HG03066 (cell line): ENCODE results near the gene ZMAT5.

ENCODE experiments used
- ATAC-seq: cut with Tn5 transposase; IDR thresholded peaks from one replicate; pipeline ENCODE4 v1.9.1; 2021; ENCODE audit warnings: low read depth; ENCODE audit not compliant: unreplicated experiment

ZMAT5 gene

DNA sequence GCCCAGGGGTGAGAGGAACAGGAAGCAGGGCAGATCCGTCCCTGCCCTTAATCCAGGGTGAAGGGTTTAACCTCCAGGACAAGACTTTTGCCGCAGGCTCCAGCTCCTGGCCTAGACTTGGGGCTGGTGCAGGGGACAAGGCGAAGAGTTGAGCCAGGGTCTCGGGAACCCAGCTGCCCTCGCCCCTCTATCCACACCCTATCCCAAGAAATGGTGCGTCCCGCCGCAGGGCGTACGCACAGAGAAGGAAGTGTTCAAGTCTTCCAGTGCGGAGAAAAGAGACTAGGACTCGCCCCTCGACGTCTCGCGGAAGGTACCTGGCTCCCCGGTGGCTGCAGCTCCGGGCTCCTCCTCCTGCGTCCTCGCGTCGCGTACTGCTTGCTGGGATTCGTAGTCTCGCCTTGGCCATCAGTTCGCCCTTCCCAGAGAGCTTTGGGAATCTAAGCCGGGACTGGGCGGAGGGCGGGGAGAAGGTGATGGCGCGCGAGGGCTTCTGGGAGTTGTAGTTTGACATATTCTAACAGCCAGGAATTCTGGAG, at the start of gene ZMAT5:
Gene ZMAT5 (minus strand): TSS at position 376 of the 539 bp plus-strand sequence. CDS start 18,463 bp downstream, outside the sequence.
- peak; percentile 83 for ATAC-seq

- ATAC-seq: no peak
Measured at GRCh38 chr22:29816539-29816938, 49.7 kb upstream of the ZMAT5 start.

DNA sequence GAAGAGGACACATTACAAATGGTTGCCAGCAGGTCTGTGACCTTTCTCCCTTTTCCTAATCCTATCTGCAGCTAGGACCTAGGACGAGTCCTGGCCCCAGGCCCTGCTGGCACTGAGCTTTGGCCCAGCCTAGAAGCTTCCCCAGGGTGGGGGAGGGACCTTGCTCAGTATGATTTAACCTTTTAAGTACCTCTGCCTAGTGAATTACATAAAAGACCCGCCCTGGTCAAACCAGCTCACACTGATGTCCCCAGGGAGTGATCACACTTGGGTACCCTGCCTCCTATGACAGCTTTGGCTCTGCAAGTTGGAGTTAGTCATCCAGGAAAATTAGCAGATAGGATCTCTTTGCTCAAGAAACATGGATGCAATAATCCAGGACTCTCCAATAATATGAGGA, 49.3 kb upstream of the ZMAT5 start:
- no peak for ATAC-seq

- no peak for ATAC-seq
Measured at GRCh38 chr22:29815580-29815979, 48.8 kb upstream of the ZMAT5 start.

DNA sequence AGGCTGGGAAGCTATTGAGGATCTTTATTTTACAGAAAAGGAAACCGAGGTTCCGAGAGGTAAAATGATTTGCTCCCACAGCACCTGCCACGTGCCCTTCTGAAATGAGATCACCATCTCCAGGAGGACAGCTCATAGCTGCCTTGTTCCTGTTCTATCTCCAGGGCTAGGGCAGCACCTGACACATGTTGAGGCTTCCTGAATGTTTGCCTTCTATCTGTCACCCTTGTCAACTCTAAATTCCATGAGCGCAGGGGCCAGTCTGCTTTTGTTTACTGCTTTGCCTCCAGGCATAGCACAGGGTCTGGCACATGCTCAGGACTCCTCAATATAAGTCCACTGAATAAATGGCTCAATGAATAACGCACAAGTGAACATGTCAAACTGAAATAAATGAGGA, 47.2 kb upstream of the ZMAT5 start:
- no peak for ATAC-seq

DNA sequence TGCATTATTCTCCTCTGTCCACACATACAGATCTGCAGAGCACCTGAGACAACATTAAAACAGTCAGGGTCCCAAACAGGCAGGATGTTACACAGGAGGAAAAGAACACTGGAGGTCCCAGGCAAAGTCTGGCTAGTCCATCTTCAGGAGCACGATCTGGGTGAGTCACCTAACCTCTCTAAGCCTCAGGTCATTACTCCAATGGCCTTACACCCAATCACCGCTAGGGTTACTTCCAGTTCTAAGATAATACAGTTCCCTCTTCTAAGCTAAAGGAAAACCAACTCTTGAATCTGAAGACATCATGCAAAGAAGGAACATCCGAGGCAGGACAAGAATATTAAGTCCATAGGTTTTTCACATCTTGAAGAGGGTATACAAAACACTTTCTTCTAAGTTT, 46.8 kb upstream of the ZMAT5 start:
- ATAC-seq: no peak

GRCh38 chr22:29813126-29813525, 46.3 kb upstream of the ZMAT5 start:
- ATAC-seq: no peak

DNA sequence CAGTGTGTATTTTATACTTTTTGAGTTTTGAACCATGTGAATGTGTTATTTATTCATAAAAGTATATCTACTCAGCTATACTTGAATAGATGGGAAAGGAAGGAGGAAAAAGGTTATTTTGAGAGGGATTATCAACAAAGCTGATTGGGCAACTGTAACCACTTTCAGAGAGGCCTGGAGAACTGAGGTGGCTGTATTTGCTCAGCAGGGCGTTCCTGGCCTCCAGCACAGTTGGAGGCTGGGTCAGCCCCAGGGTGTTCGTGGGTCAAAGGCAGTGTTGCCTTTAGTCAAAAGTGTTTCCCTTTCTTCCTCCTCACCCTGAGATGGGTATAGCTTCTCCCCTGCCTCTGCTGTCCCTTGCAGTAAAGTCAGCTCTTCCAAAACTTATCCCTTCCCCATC, 44.6 kb upstream of the ZMAT5 start:
- no peak for ATAC-seq

GRCh38 chr22:29810216-29810615, 43.4 kb upstream of the ZMAT5 start:
- ATAC-seq: no peak

GRCh38 chr22:29806196-29806595, 39.4 kb upstream of the ZMAT5 start:
- ATAC-seq: no peak

GRCh38 chr22:29804985-29805384, 38.2 kb upstream of the ZMAT5 start:
- no peak for ATAC-seq

DNA sequence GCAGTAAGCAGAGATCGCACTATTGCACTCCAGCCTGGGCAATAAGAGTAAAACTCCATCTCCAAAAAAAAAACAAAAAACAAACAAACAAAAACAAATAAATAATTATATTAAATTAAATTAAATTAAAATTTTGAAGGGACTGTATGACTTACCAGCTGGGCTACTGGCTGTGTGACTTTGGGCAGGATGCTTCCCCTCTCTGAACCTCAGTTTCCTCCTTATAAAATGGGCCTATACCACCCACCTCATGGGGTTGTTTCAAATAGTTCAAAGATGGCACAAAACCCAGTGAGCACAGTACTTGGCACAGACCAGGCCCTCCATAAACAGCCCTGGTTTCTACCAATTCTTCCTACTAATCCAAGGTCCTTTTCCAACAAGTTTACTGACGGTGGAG, 36.4 kb upstream of the ZMAT5 start:
- no peak for ATAC-seq

DNA sequence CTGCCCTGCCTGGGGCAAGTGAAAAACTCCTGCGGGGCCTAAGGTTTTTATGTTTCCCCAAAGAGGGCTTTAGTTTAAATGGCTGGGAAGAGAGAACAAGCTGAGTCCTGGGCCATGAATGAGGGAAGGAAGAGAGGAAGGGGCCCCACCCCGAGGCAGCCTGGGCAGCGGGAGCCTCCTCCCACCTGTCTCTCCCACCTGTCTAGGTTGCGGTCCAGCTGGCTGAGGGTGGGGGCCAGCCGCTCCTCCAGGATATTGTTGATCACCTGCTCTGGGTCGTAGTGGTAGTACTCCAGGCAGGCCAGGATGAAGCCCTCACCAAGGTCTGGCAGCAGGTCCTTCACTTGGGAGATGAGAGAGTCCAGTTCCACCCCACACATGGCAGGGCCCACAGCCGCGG, 35.0 kb upstream of the ZMAT5 start:
- ATAC-seq: no peak

- no peak for ATAC-seq
Measured at GRCh38 chr22:29801153-29801552, 34.3 kb upstream of the ZMAT5 start.

GRCh38 chr22:29799217-29799680, 32.4 kb upstream of the ZMAT5 start:
- no peak for ATAC-seq

- no peak for ATAC-seq
Measured at GRCh38 chr22:29798801-29799200, 32.0 kb upstream of the ZMAT5 start.

- no peak for ATAC-seq
Measured at GRCh38 chr22:29798318-29798717, 31.5 kb upstream of the ZMAT5 start.

- no peak for ATAC-seq
Measured at GRCh38 chr22:29797351-29797750, 30.5 kb upstream of the ZMAT5 start.

- ATAC-seq: no peak
Measured at GRCh38 chr22:29795663-29796062, 28.9 kb upstream of the ZMAT5 start.

- ATAC-seq: no peak
Measured at GRCh38 chr22:29793396-29793795, 26.6 kb upstream of the ZMAT5 start.

DNA sequence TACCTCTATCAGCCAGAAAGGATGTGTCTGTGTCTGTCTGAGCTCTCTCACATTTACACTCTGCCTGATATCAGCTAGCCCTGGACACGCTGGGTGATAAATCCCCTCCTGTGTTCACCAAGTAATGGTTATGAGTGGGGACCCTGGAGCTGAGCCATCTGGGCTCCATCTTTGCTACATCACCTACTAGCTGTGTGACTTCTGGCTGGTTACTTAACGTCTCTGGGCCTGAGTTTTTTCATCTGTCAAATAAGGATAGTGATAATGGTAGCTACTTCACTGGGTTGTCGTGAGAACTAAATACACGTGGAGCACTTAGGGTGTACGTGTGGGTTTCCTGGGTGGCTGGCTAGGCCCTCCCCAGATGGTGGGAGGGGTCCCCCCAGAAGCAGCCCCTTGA, 23.3 kb upstream of the ZMAT5 start:
- no peak for ATAC-seq

- no peak for ATAC-seq
Measured at GRCh38 chr22:29788339-29789279, 21.8 kb upstream of the ZMAT5 start.
